Keratinocyte (primary cell): ENCODE results near the gene FBXO41.

ENCODE experiments used
- EZH2 ChIP-seq: IDR thresholded peaks from one replicate; pipeline ENCODE4 v1.6.1; 2012; ENCODE audit warnings: inconsistent platforms, mild to moderate bottlenecking, low read length, moderate library complexity
- TF ChIP-seq, protein P1 (sequence below), 3 experiments: IDR thresholded peaks in 1 of 3; conservative IDR thresholded peaks in 1 of 3; optimal IDR thresholded peaks in 1 of 3; 2 replicates in 2 of 3; 3 replicates in 1 of 3; pipeline versions ENCODE3 to v1.5.1; 2011; ENCODE audit warnings: low read length in 3 of 3, mild to moderate bottlenecking in 3 of 3, moderate library complexity in 2 of 3, control low read depth in 1 of 3, inconsistent platforms in 1 of 3; ENCODE audit not compliant: insufficient read depth in 2 of 3; ENCODE audit errors: extremely low read depth in 1 of 3

DNA sequence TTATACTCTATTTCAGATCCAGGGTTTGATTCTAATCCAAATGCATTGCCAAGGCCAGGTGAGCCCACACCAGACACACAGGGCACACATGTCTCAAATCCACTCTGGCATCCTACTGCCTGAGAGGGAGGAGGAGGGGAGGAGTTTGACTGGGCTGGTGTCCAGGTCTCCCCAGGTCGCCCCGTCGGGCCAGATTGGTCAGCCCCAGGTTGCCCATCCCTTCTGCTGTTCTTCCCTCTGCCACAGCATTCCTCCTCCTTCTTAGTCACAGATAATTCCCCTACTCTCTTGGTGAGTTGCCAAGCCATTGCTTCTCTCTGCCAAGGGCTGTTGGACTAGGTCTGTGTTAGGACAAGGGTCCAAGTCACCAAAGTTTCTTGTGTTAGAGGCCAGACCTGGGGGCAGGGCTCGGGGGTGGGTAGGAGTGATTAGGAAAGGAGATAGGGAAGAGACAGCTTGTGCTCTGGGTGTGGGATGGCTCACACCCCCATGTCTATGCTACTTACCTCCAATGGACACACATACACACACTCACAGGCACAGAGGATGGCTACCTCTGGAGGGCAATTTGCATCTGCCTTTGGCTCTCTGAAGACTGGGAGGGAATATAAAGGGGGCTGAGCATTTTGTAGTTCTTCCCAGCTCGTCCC is 11.6 kb upstream of the FBXO41 start:
- TF ChIP-seq, protein P1, sequence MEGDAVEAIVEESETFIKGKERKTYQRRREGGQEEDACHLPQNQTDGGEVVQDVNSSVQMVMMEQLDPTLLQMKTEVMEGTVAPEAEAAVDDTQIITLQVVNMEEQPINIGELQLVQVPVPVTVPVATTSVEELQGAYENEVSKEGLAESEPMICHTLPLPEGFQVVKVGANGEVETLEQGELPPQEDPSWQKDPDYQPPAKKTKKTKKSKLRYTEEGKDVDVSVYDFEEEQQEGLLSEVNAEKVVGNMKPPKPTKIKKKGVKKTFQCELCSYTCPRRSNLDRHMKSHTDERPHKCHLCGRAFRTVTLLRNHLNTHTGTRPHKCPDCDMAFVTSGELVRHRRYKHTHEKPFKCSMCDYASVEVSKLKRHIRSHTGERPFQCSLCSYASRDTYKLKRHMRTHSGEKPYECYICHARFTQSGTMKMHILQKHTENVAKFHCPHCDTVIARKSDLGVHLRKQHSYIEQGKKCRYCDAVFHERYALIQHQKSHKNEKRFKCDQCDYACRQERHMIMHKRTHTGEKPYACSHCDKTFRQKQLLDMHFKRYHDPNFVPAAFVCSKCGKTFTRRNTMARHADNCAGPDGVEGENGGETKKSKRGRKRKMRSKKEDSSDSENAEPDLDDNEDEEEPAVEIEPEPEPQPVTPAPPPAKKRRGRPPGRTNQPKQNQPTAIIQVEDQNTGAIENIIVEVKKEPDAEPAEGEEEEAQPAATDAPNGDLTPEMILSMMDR (optimal IDR thresholded peaks at IDR 0.05 in 1 of 3, IDR thresholded peaks at IDR 0.05 in 1 of 3, conservative IDR thresholded peaks at IDR 0.05 in 1 of 3; ENCODE audit: extremely low read depth in 1 of 3, insufficient read depth in 2 of 3, low read length in 3 of 3) = no peak
- TF ChIP-seq EZH2 = no peak
